ENCODE measurements around the gene PRKG2. TPM values are rescaled to one million over a fixed set of nuclear protein-coding genes. Genes with fewer than 3 reads are reported as not detected.

PRKG2 gene
- total and polyA plus RNA-seq, 4 donors, result 0.03 to 0.14 (median 0.08) TPM; not detected in 1

GRCh38 chr4:81049330-81049729 is 165.7 kb downstream of the PRKG2 start:
- H3K36me3 ChIP-seq (ENCODE audit: control insufficient read depth in 4 of 4, insufficient read depth in 3 of 4, low read depth in 1 of 4, low read length in 3 of 4), result no peaks in the 10 kb centered on the region
- peaks cover 0 to 11% (median 9%) of the 10 kb centered on the region in 4 donors for H3K4me1 ChIP-seq (ENCODE audit: control insufficient read depth in 4 of 4, insufficient read depth in 4 of 4, low read length in 3 of 4)
- no peak overlapping the region for H3K27ac ChIP-seq (ENCODE audit: low read depth in 1 of 2, low read length in 2 of 2)
- no peak overlapping the region for H3K4me3 ChIP-seq (ENCODE audit: low read depth in 1 of 3, low read length in 3 of 3)
- H3K27me3 ChIP-seq (ENCODE audit: control insufficient read depth in 4 of 4, insufficient read depth in 4 of 4, low read length in 3 of 4), result no peaks in the 10 kb centered on the region
- no peaks in the 10 kb centered on the region for H3K9me3 ChIP-seq (ENCODE audit: control insufficient read depth in 4 of 4, low read length in 3 of 4)
- no peak overlapping the region for H3K9ac ChIP-seq (ENCODE audit: low read depth in 1 of 2, low read length in 2 of 2)
- WGBS, result 90% methylated on average over 4 of the region's 4 CpGs
- DNase-seq (ENCODE audit: low spot score), result no peak
- TF ChIP-seq JUND (IDR thresholded peaks at IDR 0.05) (no peak), MAX (IDR thresholded peaks at IDR 0.05) (no peak), TAF1 (conservative IDR thresholded peaks at IDR 0.05) (no peak), FOXA1 (IDR thresholded peaks at IDR 0.05) (no peak), HNF4A (conservative IDR thresholded peaks at IDR 0.05) (no peak), FOXA2 (IDR thresholded peaks at IDR 0.05) (no peak), EGR1 (IDR thresholded peaks at IDR 0.05; ENCODE audit: low read depth in 2 of 2) (no peak), GABPA (IDR thresholded peaks at IDR 0.05 in 1 of 2, conservative IDR thresholded peaks at IDR 0.05 in 1 of 2) (no peak), NR2F2 (IDR thresholded peaks at IDR 0.05) (no peak), YY1 (IDR thresholded peaks at IDR 0.05) (no peak), RXRA (IDR thresholded peaks at IDR 0.05) (no peak), RAD21 (IDR thresholded peaks at IDR 0.05) (no peak), SP1 (IDR thresholded peaks at IDR 0.05) (no peak), HNF4G (IDR thresholded peaks at IDR 0.05) (no peak)
- TF ChIP-seq, protein P1, sequence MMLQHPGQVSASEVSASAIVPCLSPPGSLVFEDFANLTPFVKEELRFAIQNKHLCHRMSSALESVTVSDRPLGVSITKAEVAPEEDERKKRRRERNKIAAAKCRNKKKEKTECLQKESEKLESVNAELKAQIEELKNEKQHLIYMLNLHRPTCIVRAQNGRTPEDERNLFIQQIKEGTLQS (IDR thresholded peaks at IDR 0.05), result no peak
- TF ChIP-seq, protein P2, sequence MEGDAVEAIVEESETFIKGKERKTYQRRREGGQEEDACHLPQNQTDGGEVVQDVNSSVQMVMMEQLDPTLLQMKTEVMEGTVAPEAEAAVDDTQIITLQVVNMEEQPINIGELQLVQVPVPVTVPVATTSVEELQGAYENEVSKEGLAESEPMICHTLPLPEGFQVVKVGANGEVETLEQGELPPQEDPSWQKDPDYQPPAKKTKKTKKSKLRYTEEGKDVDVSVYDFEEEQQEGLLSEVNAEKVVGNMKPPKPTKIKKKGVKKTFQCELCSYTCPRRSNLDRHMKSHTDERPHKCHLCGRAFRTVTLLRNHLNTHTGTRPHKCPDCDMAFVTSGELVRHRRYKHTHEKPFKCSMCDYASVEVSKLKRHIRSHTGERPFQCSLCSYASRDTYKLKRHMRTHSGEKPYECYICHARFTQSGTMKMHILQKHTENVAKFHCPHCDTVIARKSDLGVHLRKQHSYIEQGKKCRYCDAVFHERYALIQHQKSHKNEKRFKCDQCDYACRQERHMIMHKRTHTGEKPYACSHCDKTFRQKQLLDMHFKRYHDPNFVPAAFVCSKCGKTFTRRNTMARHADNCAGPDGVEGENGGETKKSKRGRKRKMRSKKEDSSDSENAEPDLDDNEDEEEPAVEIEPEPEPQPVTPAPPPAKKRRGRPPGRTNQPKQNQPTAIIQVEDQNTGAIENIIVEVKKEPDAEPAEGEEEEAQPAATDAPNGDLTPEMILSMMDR (IDR thresholded peaks at IDR 0.05; ENCODE audit: low read depth, low read length, missing input control), result no peak
- TF ChIP-seq, protein P3, sequence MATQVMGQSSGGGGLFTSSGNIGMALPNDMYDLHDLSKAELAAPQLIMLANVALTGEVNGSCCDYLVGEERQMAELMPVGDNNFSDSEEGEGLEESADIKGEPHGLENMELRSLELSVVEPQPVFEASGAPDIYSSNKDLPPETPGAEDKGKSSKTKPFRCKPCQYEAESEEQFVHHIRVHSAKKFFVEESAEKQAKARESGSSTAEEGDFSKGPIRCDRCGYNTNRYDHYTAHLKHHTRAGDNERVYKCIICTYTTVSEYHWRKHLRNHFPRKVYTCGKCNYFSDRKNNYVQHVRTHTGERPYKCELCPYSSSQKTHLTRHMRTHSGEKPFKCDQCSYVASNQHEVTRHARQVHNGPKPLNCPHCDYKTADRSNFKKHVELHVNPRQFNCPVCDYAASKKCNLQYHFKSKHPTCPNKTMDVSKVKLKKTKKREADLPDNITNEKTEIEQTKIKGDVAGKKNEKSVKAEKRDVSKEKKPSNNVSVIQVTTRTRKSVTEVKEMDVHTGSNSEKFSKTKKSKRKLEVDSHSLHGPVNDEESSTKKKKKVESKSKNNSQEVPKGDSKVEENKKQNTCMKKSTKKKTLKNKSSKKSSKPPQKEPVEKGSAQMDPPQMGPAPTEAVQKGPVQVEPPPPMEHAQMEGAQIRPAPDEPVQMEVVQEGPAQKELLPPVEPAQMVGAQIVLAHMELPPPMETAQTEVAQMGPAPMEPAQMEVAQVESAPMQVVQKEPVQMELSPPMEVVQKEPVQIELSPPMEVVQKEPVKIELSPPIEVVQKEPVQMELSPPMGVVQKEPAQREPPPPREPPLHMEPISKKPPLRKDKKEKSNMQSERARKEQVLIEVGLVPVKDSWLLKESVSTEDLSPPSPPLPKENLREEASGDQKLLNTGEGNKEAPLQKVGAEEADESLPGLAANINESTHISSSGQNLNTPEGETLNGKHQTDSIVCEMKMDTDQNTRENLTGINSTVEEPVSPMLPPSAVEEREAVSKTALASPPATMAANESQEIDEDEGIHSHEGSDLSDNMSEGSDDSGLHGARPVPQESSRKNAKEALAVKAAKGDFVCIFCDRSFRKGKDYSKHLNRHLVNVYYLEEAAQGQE (IDR thresholded peaks at IDR 0.05), result no peak
- TF ChIP-seq, protein P4, sequence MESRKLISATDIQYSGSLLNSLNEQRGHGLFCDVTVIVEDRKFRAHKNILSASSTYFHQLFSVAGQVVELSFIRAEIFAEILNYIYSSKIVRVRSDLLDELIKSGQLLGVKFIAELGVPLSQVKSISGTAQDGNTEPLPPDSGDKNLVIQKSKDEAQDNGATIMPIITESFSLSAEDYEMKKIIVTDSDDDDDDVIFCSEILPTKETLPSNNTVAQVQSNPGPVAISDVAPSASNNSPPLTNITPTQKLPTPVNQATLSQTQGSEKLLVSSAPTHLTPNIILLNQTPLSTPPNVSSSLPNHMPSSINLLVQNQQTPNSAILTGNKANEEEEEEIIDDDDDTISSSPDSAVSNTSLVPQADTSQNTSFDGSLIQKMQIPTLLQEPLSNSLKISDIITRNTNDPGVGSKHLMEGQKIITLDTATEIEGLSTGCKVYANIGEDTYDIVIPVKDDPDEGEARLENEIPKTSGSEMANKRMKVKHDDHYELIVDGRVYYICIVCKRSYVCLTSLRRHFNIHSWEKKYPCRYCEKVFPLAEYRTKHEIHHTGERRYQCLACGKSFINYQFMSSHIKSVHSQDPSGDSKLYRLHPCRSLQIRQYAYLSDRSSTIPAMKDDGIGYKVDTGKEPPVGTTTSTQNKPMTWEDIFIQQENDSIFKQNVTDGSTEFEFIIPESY (IDR thresholded peaks at IDR 0.05), result no peak
